Eye (tissue), 1 donor: ENCODE measurements around the gene BFSP1.

Source experiments
- DNase-seq: peaks from one replicate; pipeline ENCODE4 v3.0.0-alpha.2; 2015

BFSP1 gene

DNA sequence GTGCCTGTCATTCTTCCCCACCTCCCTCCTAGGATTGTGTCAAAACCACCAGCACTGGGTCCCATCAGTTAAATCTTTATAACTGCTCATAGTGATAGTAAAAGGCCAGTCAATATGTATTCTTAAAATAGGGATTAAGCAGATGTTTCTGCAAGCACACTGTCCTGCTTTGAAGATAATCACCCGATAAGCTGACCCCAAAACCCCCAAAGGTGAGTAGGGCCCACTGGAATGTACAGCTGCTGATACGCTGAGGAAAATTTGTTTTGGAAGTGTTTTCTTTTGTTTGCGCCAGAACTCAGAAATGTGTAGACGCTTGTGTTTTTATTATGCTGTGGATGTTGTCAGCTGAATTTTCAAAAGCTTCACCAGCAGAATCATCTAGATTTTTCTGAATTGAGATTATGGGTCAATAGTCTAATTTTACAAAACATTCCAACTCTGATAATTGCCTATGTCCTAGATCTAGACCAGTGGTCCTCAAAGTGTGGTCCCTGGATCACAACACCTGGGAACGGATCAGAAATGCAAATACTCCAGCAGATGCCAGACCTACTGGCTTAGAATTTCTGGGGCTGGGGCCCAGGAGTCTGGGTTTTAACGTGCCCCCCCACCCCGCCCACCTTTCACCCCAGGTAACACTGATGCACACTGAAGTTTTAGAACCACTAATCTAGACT, 11.4 kb downstream of the BFSP1 start:
- no peak for DNase-seq

DNA sequence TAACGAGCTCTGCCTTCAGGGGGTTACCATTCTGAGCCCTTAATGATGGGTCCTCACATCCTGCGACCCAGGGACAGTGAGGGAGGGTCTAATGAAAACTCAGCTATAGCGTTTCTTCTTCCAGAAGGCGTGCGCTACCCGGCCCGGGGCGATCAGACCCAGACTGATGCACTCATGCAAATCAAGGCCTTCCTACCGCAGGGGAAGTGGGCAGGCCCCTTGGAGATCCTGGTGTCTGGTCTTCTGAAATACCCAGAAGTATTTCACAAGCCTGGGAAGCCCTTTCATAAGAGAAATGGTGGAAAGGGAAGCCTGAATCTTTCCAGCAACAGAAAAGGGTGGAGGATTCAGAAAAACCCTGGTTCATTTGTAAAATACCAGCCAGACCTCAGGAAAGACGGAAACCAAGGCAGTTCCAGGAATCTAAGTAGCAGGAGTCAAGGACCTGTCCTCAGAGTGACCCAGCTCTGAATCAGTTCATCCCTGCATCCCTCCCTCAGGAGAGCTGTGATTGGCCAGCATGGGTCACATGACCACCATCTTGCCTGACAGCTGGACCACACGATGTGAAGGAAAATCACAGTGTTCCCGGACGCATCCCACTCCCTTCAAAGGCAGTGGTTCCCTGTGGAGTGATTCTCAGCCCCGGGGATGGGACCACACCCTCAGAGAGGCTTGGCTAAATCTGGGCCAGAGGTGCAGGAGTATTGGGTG, 12.7 kb downstream of the BFSP1 start:
- peak; percentile 46 for DNase-seq

DNA sequence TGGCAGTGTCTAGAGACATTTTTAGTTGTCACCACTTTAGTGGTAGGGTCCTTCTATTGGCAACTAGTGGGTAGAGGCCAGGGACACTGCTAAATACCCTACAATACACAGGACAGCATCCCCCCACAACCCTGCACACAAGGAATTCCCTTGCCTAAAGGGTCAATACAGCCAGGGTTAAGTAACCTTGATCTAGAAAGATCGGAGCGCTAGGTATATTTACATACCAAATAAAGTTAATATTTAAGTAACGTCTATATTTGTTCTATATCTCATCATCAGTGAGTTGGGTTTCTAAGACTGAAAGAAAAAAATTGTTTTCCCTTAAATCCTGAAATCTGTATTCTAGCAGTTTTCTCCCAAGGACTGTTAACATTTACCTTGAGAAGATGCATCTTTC, 16.1 kb downstream of the BFSP1 start:
- no peak for DNase-seq

DNA sequence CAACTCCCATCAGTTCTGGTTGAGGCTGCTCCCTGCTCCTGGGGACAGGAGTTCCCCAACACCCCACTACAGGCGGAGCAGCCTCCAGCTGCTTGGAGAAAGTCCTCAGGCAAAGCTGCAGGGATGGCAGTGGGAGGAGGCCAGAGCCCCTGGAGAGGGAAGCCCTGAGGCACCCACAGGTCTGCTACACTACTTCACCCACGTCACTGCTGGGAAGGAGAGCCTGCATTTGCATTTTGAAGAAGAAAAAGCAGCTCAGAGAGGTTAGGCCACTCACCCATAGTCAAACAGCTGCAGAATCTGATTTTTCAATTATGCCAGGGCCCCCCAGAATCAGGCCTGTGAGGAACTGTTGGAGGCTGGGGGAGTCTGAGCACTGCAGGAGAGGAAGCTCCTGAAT, 17.2 kb downstream of the BFSP1 start:
- no peak for DNase-seq

DNA sequence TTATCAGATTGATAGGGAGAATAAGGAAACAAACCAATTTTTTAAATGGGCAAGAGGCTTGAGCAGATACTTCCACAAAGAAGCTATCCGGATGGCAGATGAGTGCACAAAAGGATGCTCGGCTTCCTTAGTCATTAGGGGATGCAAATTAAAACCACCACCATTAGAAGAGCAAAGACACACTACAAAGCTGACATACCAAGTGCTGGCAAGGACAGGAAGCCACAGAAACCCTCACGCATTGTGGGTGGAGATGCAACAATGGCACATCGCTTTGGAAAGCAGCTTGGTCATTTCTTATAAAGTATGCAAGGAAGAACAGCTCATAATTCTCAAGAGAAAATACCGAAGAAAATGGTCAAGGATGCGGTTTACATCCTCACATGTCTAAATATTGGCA, 19.8 kb downstream of the BFSP1 start:
- DNase-seq, result no peak

DNA sequence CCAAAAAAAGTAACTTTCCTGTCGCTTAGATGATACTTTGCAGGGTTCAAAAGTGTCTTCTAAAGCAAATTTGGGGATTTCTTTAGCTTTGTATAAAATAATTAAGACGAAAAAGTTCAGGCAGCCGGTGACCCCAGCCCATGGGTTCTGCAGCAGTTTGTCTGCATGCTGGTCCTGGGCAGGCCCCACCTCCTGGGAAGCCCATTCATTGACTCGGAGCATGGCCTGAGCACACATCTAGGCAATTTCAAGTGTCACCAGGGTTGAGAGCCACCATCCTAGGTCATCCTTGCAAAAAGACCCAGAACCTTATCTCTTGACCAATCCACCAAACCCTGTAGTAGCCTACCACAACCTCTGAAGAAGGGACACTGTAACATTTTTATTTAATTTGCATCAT, 20.6 kb downstream of the BFSP1 start:
- no peak for DNase-seq

DNA sequence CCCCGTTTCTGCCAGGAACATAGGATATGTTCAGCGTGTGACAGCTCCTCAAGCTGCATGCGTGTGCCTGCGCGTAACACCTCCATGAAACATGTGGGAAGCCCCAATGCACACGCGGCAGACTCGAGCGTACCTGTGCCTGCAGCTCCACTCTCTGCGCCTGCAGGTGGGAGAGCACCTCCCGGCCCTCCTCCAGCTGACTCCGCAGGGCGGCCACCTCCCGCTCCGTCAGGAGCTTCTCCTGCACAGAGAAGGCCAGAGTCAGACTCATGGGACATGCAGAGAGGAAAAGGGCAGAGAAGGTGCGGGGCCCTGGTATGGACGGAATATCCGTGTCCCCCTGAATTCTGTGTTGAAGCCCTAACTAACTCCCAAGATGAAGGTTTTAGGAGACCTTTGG, 22.4 kb downstream of the BFSP1 start:
- no peak for DNase-seq

DNA sequence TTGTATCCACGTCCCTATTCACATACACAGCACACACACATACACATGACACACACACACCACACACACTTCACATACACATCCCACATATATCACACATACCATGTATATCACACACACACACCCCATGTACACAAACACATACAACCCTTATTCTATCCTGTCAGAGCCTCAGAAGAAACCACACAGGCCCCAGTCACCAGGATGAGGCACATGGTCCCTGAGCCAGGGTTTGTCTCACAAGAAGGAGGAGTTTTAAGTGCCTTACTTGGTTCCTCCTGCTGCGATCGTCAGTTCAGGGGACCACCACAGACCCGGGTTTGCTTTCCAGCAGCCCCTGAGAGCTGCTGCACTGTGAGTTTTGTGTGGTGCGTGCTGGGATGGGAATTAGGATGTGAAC, 23.6 kb downstream of the BFSP1 start:
- DNase-seq, result no peak

DNA sequence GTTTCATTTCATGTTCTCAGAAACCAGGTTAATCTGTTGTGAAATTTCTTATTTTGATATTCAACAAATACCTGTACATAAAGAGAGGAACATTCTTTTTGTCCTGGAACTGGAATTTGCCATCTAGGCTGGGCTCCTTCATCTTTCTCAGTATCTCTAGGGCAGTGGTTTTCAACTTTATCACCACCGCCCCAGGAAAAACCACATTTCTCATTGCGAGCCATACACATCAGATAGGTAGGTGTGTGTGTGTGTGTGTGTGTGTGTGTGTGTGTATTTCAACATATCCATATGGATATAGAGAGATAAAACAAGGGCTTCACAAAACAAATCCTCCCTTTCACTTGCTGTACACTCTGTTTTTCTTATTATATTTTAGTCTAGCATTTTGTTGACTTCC, 24.1 kb downstream of the BFSP1 start:
- DNase-seq, result no peak

DNA sequence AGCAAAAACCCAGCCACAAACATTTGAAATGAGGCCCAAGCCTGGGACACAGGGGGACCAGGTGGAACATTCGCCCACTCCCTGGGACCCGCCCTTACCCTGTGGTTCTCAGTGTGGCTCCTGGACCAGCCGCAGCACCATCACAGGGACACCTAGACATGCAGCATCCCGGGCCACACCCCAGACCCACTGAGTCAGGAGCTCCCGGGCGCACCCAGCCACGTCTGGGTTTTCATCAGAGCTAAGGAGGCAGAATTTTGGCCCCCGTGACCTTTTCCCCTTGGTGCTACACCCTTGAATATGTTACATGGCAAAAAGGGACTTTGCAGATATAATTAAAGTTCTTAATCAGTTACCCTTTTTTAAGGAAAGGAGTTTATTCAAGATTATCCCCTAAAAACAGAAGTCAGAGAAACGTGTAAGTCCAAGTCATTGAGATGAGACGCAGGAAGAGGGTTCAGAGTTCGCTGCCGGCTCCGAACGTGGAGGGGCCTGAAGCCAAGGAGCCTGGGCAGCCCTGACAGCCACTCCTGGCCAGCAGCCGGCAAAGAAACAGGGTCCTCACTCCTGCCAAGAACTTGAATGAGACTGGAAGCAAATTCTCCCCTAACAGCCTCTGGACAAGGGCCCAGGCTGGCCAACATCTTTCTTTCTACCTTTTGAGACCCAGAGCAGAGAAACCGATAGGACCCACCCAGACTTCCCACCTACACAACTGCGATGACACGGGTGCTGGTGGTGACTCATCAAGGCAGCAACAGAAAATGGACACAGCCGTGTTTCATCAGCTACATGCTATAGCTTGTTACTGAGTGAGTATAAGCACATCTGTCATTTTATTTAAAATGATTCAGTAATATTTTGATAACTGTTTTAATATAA, 25.3 kb downstream of the BFSP1 start:
- DNase-seq, result no peak

DNA sequence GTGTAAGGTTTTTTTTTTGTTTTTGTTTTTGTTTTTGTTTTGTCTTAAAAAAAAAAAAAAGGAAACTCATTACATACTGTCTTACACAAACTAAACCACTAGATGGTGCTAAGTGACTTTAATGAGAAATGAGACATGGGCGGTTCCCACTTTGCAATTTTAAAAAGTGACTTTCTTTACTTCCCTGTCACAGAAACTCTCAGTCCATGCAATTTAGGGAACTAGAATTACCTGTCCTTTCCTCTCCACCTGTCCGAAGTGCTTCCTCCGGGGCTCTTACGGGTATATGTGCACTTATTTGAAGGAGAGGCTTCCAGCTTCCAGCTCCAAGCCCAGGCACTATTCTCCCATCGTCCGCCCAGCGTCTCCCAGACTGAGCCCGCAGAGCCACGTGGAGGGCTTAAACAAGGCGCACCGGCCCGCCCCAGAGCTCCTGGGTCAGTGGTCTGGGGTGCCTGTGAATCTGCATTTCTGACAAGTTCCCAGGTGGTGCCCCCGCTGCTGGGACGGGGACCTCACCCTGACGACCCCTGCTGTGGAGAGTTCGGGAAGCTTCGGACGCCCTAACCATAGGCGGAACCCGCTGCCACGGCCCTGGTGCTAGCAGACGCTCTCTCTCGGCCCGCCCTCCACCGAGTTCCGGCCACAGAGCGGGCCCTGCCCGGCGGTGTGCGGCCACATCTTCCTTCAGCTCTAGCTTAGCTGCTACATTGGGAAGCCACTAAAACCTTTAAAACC, 26.1 kb downstream of the BFSP1 start:
- peak; percentile 85 for DNase-seq

DNA sequence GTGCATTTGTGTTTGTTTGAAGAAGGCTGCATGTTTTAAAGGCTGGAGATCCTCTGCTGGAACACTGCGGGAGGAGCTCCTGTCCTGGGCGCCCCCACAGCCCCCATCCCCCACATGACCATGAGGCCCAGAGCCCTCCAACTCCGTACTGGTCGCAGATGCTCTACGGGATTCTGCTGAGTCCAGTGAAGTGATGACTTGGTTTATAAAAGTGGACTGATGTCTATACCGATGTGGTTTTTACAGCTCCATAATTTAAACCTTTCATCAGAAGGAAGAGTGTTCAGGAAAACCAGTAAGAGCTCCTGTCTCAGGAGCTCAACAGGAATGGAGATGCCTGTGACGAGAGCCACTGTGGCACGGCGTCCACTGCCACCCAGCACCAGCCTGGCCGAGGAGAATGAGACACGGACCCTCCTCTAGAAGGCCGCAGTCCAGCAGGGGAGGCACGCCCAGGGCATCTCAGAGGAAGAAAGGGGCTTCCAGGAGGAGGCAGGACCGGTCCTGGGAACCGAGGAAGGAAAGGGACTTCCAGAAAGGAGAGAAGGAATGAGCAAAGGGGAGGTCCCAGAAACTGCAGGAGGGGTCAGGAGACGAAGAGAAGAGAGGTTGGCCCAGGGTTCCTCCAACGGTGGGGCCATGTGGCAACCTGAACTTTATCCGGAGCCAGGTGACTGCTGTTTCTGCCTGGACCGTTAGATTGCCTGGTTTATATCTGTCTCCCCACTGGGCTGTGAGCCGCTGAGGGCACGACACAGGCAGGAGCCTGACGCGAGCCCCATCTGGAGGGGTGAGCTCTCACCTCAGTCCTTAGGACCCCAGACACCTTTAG, 26.9 kb downstream of the BFSP1 start:
- DNase-seq, result no peak

DNA sequence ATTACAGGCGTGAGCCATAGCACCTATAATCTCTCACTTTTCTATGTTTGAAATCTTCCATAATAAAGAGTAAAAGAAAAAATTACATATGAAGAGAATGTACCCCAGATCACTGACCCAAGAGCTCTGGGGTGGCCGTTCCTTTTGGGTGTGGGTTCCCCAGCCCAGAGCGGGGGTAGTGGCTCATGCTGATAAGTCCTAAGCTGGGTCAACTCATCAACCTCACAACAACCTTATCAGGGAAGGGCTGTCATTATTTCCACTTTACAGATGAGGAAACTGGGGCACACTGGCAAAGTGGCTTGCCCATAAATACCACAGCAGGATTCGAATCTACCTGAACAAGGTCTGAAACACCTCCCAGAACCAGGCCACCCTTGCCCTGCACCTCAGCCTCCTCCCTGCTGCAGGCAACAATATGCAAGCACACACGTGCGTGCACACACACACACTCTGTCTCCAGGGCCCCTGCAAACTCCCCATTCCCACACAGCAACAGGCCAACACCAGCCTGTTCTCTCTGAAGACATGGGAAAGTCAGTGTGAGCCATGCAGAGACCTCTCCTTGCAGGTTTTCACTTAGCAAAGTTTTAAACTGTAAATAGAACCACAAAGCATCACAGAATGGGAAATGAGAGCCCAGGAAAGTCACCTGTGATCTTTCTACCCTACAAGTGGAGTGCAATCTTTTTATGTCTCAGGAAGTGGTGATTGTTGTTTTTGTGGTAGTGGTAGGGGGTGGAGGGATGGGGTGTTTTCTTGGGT, 27.7 kb downstream of the BFSP1 start:
- no peak for DNase-seq

DNA sequence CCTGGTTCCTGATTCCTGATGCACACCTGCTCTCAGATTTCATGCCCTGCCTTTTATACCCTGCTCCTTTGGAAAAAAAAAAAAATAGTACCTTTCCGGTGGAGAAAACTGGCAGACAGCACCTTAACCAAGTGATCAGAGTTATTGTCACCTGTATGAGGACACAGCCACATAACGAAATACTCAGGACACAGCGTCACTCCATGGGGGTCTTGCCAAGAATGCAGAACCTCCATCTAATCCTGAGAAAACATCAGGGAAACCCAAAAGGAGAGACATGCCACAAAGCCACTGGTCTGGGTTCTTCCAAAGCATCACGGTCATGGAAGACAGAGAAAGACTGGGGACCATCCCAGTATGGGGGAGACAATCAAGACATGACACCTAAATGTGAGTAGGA, 29.1 kb downstream of the BFSP1 start:
- DNase-seq, result no peak

DNA sequence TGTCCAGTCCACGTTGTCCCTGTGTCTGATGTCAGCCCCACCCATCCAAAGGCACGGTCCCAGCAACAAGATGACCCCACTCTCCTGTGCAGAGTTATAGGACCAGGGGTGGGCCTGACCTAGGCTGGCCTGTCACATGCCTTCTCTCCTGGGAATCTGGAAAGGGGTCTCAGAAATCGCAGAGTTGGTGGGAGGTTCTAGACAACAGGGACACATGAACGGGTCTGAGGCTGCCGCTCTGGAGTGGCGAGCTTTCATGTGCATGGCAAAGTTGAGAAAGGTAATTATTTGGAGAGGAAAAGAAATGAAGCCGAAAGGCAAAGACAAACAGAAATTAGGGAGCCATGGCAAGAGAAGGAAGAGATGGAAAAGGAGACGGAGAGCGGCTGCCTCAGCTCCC, 29.5 kb downstream of the BFSP1 start:
- no peak for DNase-seq

DNA sequence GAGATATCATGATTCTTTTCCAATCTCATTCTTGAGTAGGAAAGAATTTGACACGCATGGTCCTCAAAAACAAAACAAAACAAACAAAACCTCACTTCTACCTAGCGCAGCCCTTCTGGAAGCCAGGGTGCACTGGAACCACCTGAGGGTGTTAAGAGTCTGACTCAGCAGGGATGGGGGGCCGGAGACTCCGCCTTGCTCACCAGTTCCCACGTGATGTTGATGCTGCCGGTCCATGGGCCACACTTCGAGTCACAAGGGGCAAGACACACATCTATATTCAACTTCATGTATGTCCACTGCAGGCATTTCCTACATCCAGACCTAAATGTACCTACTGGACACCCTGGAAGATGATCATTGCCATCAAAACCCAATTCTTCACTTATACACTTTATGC, 30.4 kb downstream of the BFSP1 start:
- DNase-seq, result no peak

DNA sequence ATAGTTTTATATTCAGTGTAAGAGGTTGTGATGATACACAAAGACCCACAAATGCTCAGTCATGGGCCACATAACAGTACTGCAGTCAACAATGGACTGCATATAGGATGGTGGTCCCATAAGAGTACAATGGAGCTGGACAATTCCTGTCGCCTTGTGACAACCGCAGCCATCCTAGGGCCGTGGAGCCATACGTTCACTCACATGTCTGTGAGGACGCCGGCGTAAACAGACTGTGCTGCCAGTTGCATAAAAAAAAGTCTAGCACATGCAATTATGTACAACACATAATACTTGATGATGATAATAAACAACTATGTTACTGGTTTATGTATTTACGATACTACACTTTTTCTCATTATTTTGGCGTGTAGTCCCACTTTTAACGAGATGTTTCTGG, 30.9 kb downstream of the BFSP1 start:
- DNase-seq, result no peak

DNA sequence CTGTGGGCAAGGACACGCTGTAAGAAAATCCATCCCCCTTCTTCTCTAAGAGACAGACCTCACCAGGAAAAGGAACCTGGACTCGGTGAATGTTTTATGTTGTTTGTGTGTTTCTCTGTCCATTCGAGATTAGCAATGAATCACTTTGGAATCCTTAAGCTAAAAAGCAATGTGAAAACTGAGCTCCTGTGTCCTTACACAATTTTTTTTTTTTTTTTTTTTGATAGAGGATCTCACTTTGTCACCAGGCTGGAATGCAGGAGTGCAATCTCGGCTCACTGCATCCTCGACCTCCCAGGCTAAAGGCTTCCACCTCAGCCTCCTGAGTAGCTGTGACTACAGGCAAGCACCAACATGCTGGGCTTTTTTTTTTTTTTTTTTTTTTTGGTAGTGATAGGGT, 32.1 kb downstream of the BFSP1 start:
- DNase-seq, result no peak

DNA sequence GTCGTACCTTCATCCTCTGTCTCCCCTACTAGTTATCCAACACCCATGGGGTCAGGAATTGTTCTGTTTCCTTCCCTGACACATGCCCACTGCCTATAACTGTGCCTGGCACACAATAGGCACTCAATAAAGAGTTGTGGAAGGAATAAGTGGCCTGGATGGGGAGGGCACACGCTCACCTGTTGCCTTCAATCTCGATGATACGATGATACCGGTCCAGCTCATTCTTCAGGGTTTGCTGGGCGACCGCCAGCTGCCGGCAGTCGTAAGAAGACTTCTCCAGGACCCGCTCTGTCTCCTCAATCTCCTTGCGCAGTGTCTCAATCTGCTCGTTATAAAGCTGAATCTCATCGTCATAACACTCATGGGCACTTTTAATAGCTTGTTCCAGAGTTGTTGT, 32.5 kb downstream of the BFSP1 start:
- DNase-seq, result no peak

DNA sequence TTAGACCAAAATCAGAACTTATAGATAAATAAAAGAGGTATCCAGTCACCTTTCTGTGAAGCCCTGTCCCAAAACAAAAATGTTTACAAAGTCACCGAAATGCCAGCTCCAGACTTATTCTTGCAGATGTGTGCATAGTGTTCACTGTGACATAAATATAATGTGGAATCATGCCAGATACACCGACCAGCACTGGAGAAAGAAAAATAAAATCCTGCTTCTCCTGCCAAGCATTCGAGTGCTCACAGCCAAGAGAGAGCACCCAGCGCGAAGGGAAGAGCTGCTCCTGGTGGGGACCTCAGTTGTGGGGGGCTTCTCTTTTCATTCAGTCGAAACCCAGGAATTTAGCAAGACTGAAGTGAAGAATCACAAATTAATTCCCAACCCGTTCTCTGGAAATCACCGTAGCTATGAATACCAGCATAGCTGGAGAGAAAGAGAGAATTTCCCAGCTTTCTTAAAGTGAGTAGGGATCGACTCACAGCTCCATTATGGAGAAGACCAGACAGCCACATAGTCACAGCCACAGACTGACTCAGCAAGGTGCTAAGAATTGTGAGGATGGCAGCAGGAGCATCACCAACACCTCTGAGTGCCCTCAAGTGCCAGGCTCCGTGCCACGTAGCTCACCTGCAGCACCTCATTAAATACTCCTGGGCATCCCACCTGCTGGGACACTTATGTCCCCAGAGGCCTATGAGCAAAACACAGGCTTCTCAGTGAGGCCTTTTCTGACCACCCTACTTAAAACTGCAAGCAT, 33.2 kb downstream of the BFSP1 start:
- no peak for DNase-seq

DNA sequence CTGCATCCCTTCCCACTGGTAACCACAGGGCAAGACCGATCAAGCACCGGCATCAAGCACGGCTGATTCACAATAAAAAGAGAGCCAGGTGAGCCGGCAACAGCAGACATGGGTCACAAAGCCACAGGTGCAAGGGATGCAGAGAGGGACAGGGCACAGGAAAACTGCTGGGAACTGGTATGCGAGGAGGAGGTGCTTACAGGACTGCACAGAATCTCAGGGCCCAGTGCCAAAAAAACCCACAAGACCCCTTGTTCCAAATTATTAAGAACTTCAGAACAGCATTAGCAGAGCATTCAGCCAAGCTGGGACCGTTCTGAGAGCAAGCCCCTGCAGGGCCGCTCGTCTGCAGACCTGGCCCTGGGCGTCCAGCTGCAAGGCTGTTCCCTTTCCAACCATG, 35.4 kb downstream of the BFSP1 start:
- no peak for DNase-seq
